SU-DHL-6 (cell line): ENCODE measurements around the gene DNAJB4.
"Not testable (repeated sequence)": the region's sequence is repeated elsewhere in the genome, so short reads cannot be mapped to it uniquely, and the experiment has no call there.

Experiments used
- H2AFZ ChIP-seq: fragments of 200-600 bp; sonication (generic); 2 replicates; pipeline ENCODE4 v1.6.1; 2014; ENCODE audit warnings: low read depth, mild to moderate bottlenecking, moderate library complexity, mixed read lengths, antibody characterized with exemption, low read length; ENCODE audit not compliant: severe bottlenecking
- H3F3A ChIP-seq: fragments of 200-600 bp; shearing (Covaris generic); 2 replicates; pipeline ENCODE4 v1.6.0; 2016; ENCODE audit warnings: antibody characterized with exemption, mild to moderate bottlenecking; ENCODE audit not compliant: insufficient read depth
- H3K27ac ChIP-seq: fragments of 200-600 bp; sonication (generic); 2 replicates; pipeline ENCODE4 v1.5.1; 2016; ENCODE audit warnings: low read depth, mild to moderate bottlenecking, low read length, moderate library complexity, mixed read lengths
- H3K27me3 ChIP-seq: fragments of 200-600 bp; sonication (generic), shearing (Covaris generic); 2 replicates; pipeline ENCODE4 v1.6.0; 2014; ENCODE audit warnings: mild to moderate bottlenecking, low read length
- H3K36me3 ChIP-seq: fragments of 200-600 bp; sonication (generic); 2 replicates; pipeline ENCODE4 v1.6.1; 2014; ENCODE audit warnings: mild to moderate bottlenecking, low read length, mixed read lengths
- H3K4me2 ChIP-seq: fragments of 300-600, 200-600 bp; shearing (Covaris generic), sonication (generic); 2 replicates; pipeline ENCODE4 v1.6.0; 2014; ENCODE audit warnings: low read length, low read depth, mild to moderate bottlenecking; ENCODE audit not compliant: poor library complexity, severe bottlenecking
- H3K4me3 ChIP-seq: fragments of 200-600 bp; sonication (generic); 2 replicates; pipeline ENCODE4 v1.5.1; 2014; ENCODE audit warnings: antibody characterized with exemption, low read length, mild to moderate bottlenecking, mixed read lengths; ENCODE audit not compliant: insufficient read depth, poor library complexity, severe bottlenecking
- H3K79me2 ChIP-seq: fragments of 200-600 bp; sonication (generic); 2 replicates; pipeline ENCODE4 v1.6.1; 2014; ENCODE audit warnings: mild to moderate bottlenecking, low read length, moderate library complexity; ENCODE audit not compliant: insufficient read depth
- H3K9ac ChIP-seq: fragments of 200-600 bp; sonication (generic); 2 replicates; pipeline ENCODE4 v1.7.0; 2014; ENCODE audit warnings: mild to moderate bottlenecking, low read length
- H3K9me2 ChIP-seq: fragments of 200-600 bp; sonication (generic); replicated peaks from 2 replicates; pipeline ENCODE4 v1.6.1; 2014; ENCODE audit warnings: low read length; ENCODE audit not compliant: insufficient read depth
- H3K9me3 ChIP-seq: fragments of 200-600 bp; sonication (generic); 2 replicates; pipeline ENCODE4 v1.6.1; 2014; ENCODE audit warnings: low read length, mixed read lengths; ENCODE audit not compliant: insufficient read depth
- H4K20me1 ChIP-seq: fragments of 200-600 bp; sonication (generic); 2 replicates; pipeline ENCODE4 v1.6.1; 2014; ENCODE audit warnings: low read depth, mild to moderate bottlenecking, antibody characterized with exemption, low read length, moderate library complexity, mixed read lengths
- EZH2phosphoT487 ChIP-seq: fragments of 200-600 bp; sonication (generic), shearing (Covaris generic); conservative IDR thresholded peaks from 2 replicates; pipeline ENCODE4 v1.6.1; 2018; ENCODE audit warnings: mild to moderate bottlenecking, antibody characterized with exemption, low read length, moderate library complexity, mixed read lengths
- TF ChIP-seq, protein P1 (sequence below): fragments of 200-600 bp; sonication (generic); IDR thresholded peaks from one replicate; pipeline ENCODE4 v1.5.1; 2017; ENCODE audit warnings: antibody characterized with exemption, mild to moderate bottlenecking, low read length, moderate library complexity; ENCODE audit not compliant: insufficient read depth, poor library complexity, severe bottlenecking

DNAJB4 gene

GRCh38 chr1:77978293-77978968 lies 26.3 kb upstream of the DNAJB4 start:
- Histone ChIP-seq H3K9me2 (no peaks in the 10 kb centered on the region), H3K9me3 (no peaks in the 10 kb centered on the region), H3F3A (peaks cover 3% of the 10 kb centered on the region; the same call in 1 of the 2 replicates), H2AFZ (peak overlapping the region; percentile 8), H4K20me1 (peaks cover 41% of the 10 kb centered on the region), H3K79me2 (peaks cover 87% of the 10 kb centered on the region), H3K27me3 (no peaks in the 10 kb centered on the region), H3K4me2 (peak overlapping the region; percentile 73), H3K4me3 (peak overlapping the region; percentile 87), H3K36me3 (peaks cover 42% of the 10 kb centered on the region), H3K27ac (peak overlapping the region; percentile 93), H3K9ac (peak overlapping the region; percentile 95)
- TF ChIP-seq EZH2phosphoT487 = no peak
- TF ChIP-seq, protein P1, sequence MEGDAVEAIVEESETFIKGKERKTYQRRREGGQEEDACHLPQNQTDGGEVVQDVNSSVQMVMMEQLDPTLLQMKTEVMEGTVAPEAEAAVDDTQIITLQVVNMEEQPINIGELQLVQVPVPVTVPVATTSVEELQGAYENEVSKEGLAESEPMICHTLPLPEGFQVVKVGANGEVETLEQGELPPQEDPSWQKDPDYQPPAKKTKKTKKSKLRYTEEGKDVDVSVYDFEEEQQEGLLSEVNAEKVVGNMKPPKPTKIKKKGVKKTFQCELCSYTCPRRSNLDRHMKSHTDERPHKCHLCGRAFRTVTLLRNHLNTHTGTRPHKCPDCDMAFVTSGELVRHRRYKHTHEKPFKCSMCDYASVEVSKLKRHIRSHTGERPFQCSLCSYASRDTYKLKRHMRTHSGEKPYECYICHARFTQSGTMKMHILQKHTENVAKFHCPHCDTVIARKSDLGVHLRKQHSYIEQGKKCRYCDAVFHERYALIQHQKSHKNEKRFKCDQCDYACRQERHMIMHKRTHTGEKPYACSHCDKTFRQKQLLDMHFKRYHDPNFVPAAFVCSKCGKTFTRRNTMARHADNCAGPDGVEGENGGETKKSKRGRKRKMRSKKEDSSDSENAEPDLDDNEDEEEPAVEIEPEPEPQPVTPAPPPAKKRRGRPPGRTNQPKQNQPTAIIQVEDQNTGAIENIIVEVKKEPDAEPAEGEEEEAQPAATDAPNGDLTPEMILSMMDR = no peak

DNA sequence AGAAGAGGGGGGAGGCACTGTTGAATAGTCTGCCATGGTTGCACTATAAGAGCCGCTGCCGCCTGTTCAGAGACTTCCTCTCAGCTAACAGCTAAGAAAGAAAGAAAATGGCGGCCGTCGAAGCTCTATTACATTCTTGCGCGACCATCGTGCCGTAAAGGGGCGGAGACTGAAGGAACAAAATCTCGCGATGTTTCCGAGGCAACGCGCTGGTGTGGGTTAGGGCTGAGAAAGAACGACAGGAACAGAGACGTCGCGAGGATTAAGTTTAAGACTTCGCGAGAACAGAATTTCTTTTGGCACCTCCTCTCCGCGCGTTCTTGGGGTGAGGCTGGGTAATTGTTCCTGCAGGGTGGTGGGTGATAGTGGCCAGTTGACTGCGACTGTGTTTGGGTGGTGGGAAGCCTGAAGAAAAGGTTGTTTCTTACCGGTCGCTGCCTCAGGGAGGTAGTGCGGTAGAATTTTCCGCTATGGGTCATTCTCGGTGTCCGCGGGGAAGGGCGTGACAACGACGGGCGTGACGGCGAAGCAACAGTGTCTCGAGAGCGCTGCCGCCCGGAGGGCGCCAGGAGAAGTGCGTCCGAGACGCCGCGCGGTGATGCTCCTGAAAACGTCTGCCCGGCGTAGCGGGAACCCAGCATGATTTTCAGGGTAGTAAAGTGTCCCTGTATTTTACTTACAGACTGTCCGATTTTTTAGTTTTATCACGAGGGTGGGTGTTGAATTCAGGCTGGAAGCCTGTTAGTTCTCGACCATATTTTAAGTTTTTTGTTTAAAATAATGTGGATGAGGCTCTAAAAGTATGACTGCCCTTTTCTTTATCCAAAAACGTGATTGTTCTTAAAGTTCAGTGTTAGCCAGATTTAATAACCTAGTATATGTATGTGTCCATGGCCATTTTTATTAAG lies 25.5 kb upstream of the DNAJB4 start, which contains the start of gene FUBP1:
Gene FUBP1, minus strand, starts transcription at position 104 of the 908 bp plus-strand sequence. Its CDS starts 68 bp downstream, at position 36.
- TF ChIP-seq, protein P1 = peak; percentile 46
- TF ChIP-seq EZH2phosphoT487 = no peak
- H3K4me3 ChIP-seq = peak within 1 kb of the TSS; percentile 87
- no peaks in the 10 kb centered on the region for H3K9me2 ChIP-seq
- peaks cover 42% of the 10 kb centered on the region for H3K36me3 ChIP-seq
- H3F3A ChIP-seq = peaks cover 3% of the 10 kb centered on the region; the same call in 1 of the 2 replicates
- H3K79me2 ChIP-seq = peaks cover 86% of the 10 kb centered on the region
- H3K9me3 ChIP-seq = no peaks in the 10 kb centered on the region
- peak within 1 kb of the TSS; percentile 8 for H2AFZ ChIP-seq
- peak within 1 kb of the TSS; percentile 93 for H3K27ac ChIP-seq
- H3K9ac ChIP-seq = peak within 1 kb of the TSS; percentile 95
- peak within 1 kb of the TSS; percentile 97 for H3K4me2 ChIP-seq
- peaks cover 40% of the 10 kb centered on the region for H4K20me1 ChIP-seq
- H3K27me3 ChIP-seq = no peaks in the 10 kb centered on the region

DNA sequence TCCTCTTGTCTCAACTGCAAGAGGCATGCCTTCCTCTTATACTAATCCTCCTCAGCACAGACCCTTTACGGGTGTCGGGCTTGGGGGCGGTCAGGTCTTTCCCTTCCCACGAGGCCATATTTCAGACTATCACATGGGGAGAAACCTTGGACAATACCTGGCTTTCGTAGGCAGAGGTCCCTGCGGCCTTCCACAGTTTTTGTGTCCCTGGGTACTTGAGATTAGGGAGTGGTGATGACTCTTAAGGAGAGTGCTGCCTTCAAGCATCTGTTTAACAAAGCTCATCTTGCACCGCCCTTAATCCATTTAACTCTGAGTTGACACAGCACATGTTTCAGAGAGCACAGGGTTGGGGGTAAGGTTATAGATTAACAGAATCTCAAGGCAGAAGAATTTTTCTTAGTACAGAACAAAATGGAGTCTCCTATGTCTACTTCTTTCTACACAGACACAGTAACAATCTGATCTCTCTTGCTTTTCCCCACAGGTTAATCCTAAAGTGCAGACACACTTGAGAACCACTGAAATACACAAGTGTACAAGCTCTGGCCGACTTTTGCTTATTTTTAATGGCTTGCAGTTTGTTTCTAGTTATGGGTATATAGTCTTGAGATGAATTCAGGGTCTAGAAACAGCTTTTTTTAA lies 21.3 kb upstream of the DNAJB4 start:
- not testable (repeated sequence) for H3K9me2 ChIP-seq, H3F3A ChIP-seq, H3K27me3 ChIP-seq, H2AFZ ChIP-seq, H3K27ac ChIP-seq, H3K9ac ChIP-seq, H3K9me3 ChIP-seq, H3K4me3 ChIP-seq, H3K4me2 ChIP-seq
- H3K36me3 ChIP-seq = peaks cover 11% of the 10 kb centered on the region; the same call in 1 of the 2 replicates
- H3K79me2 ChIP-seq = peaks cover 77% of the 10 kb centered on the region
- H4K20me1 ChIP-seq = peaks cover 14% of the 10 kb centered on the region; the same call in 1 of the 2 replicates
